Stimulated activated CD4-positive, alpha-beta T cell treated with anti-CD3 and anti-CD28 coated beads, Interleukin-12 subunit alpha, Interleukin-12 subunit beta, amount 100 ng/mL, for 24 hours (primary cell): Measurements from ENCODE around the gene SLF2.

ENCODE experiments used
- DNase-seq, 2 experiments: peaks; one replicate each; pipeline ENCODE4 v3.0.0-alpha.2; 2020; ENCODE audit warnings: low read depth in 2 of 2

The SLF2 gene

DNA sequence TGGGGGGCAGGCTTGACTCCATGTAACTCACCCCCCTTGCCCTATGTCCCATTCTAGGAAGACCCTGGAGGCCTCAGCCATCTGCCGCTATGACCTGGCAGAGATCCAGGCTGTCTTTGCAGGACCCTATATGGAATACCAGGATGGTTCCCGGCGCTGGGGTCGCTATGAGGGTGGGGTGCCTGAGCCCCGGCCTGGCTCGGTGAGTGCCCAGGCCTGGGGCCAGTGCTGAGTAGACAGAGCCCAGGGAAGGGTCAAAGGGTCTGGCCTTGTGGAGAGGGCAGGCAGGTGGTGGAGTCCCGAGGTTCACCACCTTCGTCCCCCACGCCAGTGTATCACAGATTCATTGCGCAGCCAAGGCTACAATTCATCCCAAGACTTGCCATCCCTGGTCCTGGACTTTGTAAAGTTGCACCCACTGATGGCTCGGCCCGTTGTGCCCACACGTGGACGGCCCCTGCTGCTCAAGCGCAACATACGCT is 67.1 kb downstream of the SLF2 start:
- no peak for DNase-seq

DNA sequence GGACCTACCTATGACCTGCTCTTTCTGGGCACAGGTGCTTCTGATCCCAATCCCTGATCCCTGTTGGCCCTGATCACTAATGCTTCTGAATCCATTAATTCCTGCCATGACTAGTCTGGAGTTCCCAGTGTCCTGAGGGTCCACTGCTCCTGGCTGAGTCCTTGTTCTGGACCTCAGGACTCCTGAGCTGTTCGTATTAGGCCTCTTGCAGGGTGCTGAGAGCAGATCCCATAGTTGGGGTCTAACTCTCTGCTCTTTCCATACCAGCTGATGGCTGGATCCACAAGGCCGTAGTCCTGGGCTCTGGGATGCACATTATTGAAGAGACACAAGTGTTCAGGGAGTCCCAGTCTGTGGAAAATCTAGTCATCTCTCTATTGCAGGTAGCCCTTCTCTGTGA is 67.5 kb downstream of the SLF2 start:
- no peak for DNase-seq

GRCh38 chr10:100980711-100981110 is 67.9 kb downstream of the SLF2 start:
- no peak for DNase-seq

- no peak for DNase-seq
These were observed 68.5 kb downstream of the SLF2 start for GRCh38 chr10:100981178-100981772.

DNA sequence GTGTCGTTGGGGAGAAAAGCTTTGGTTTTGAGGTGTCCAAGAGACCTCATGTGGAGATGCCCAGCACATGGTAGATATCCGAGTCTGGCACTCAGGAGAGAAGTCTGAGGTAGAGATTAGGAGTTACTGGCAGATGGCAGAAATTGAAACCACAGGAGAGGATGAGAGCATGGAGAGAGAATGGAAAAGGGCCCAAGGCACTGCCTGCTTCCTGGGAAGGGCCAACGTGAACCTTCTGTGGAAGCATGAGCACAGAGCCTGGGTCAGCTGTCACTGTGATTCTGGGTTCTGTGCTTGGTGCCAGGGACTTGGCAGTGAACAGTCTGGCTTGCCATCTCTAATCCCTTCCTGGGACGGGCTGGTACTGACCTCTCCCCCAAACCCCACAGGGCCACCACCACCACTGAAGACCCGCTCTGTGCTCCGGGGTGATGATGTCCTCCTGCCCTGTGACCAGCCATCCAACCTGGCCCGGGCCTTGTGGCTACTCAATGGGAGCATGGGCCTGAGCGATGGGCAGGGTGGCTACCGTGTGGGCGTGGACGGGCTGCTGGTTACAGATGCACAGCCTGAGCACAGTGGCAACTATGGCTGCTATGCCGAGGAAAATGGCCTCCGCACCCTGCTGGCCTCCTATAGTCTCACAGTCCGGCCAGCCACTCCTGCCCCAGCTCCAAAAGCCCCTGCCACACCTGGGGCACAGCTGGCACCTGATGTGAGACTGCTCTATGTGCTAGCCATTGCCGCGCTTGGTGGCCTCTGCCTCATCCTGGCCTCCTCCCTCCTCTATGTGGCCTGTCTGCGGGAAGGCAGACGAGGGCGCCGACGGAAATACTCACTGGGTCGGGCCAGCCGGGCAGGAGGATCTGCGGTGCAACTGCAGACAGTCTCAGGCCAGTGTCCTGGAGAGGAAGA is 70.4 kb downstream of the SLF2 start:
- no peak for DNase-seq

GRCh38 chr10:100983868-100984671 is 71.3 kb downstream of the SLF2 start:
- DNase-seq: no peak

DNA sequence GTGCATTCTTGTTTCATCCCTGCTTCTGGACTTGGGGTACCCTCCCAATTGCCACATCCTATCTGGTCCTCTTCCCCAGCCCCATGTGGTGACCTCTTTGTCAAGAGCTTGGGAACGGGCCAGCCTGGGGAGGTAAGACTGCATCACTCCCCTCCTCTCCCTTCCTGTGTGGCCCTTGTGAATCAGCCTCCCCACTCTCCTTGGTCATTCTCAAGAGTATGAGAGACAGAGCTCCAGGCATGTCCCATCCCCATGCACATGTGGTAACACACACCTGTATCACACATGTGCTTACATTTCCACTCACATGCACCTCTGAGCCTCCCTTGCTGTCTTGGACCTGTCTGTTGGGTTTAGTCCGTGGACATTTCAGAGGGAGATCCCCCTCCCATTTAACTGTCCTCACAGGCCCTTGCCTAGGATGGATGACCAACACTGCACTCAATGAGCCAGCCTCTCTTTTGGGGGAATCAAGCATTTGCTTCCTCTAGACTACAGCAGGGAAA is 72.0 kb downstream of the SLF2 start:
- no peak for DNase-seq

GRCh38 chr10:100985336-100985735 is 72.6 kb downstream of the SLF2 start:
- no peak for DNase-seq

- DNase-seq: no peak
These were observed 73.8 kb downstream of the SLF2 start for GRCh38 chr10:100986623-100986951.

DNA sequence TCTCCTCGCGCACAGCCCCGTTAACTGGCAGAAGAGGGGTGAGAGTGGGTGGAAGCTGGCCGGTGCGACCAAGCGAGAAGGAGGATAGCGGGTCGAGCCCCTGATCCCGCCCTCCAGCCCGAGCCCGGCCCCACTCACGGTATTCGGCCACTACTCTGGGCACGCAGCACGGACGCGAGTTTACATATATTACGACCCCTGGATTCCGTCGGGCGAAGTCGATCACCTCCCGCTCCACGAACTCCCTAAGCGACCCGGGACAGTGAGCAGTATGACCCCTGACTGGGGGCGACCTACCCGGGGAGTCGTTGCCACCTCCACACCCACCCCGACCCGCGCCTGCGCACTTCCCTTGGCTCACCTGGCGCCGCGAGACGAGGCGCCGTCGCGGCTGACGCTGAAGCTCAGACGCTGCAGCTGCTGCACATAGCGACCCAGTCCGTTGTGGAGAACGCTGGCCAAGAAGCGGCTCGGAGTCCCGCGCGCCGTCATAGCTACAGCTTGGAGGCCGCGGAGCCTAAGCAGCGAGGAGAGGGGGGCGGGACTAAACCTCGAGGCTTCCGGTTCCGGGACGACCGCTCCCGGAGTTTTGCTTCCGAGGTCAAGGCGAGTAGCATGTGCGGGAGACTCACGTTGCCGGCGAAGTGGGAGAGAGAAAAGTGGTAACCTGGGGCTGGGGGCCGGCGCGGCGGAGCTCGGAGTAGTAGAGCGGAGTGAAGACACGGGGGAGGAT is 74.4 kb downstream of the SLF2 start, which contains the start of the genes MRPL43 and TWNK:
Gene MRPL43 (minus strand): TSS at position 546 of the 733 bp plus-strand sequence. CDS start 54 bp downstream, at position 492.
Gene TWNK (plus strand): TSS at position 592 of the 733 bp plus-strand sequence. CDS start 668 bp downstream, outside the sequence.
- DNase-seq: peak; percentile 77 to 80

DNA sequence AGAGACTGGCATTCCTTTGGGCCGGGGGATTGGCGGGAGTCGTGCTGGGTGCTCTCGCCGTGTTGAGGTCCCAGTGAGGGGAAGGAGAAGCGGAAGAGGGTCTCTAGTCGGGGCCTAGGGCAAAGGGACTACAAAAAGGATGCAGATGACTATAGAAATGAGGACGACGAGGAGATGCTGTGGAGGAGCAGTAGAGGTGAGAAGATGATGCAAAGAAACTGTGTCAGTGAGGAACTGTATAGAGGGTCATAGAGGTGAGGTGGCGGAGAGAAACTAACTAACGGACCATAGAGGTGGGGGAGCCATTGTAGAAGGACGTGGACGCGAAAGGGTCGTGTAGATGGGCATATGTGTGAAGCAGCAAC is 74.9 kb downstream of the SLF2 start:
- no peak for DNase-seq

DNA sequence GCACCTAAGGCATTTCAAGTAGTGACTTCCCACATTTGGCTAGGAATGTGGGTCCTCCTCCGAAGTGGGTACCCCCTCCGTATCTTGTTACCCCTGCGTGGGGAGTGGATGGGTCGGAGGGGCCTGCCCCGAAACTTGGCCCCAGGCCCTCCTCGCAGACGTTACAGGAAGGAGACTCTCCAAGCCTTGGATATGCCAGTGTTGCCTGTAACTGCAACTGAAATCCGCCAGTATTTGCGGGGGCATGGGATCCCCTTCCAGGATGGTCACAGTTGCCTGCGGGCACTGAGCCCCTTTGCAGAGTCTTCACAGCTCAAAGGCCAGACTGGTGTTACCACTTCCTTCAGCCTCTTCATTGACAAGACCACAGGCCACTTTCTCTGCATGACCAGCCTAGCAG is 75.4 kb downstream of the SLF2 start:
- DNase-seq: no peak

DNA sequence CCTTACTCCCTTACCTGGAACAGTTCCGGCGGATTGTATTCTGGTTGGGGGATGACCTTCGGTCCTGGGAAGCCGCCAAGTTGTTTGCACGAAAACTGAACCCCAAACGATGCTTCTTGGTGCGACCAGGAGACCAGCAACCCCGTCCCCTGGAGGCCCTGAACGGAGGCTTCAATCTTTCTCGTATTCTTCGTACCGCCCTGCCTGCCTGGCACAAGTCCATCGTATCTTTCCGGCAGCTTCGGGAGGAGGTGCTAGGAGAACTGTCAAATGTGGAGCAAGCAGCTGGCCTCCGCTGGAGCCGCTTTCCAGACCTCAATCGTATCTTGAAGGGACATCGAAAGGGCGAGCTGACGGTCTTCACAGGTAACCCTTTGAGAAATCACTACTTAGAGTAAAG is 76.3 kb downstream of the SLF2 start:
- no peak for DNase-seq

GRCh38 chr10:100993986-100994708 is 81.4 kb downstream of the SLF2 start:
- DNase-seq: no peak

GRCh38 chr10:100995181-100995580 is 82.4 kb downstream of the SLF2 start:
- DNase-seq: no peak

- DNase-seq: peak in 1 of 2 experiments; percentile 27
These were observed 84.1 kb downstream of the SLF2 start for GRCh38 chr10:100996678-100997359.

GRCh38 chr10:100997360-100998182 is 84.8 kb downstream of the SLF2 start:
- DNase-seq: peak; percentile 43 to 64

DNA sequence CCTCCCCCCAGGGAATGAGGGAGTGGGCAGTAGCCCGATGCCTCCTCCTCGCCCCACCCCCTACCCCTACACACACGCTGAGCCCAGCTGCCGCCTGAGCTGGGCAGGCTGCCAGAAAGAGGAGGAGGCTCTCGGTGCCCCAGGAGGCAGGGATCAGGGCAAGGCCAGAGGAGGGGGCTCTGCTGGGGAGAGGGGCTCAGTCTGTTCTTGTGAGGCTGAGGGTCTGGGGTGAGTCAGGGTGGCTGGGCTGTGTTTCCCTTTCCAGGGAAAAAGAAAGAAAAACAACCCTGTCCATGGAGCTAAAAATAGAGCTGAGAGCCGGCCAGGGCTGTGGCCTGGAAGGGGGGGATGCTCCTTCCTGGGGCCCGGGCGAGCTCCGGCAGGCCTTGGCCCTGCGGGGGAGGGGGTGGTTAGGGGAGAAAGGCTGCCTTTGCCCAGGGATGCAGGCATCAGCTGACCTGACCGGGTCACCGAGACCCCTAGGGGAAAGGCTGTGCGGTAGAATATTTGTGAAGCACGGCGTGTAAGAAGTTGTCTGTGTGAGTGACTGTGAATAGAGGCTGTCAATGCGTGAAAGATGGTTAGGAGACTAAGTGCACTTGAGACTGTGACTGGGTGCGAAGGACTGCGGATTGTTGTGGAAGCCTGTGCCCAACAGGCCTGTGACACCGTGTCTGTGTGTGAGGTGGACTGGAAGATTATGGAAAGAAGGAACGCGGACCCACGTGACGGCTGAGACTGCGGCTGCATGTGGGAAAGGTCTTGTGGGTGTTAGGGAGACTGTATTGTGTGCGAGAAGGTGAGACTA is 85.6 kb downstream of the SLF2 start:
- peak in 1 of 2 experiments; percentile 60 for DNase-seq
